HL-60/S4 treated with retinoic acid at 250 ng/mL for 4 days and 3 days (cell line): Measurements from ENCODE around the gene TNNT1.

ENCODE experiments used
- in situ Hi-C: fragments of 300-500 bp; cut with MboI; formaldehyde crosslinking; loops from 2 replicates; pipeline ENCODE4 v1.7.0; 2022; ENCODE audit warnings: low sequenced_read_pairs

The TNNT1 gene

GRCh38 chr19:55171440-55171839 lies 22.4 kb upstream of the TNNT1 start:
- in situ Hi-C loops, result no loop called here

- in situ Hi-C loops, result no loop called here
Measured at GRCh38 chr19:55169136-55169535, 20.1 kb upstream of the TNNT1 start.

GRCh38 chr19:55166530-55167268 lies 17.7 kb upstream of the TNNT1 start, which contains the start of gene DNAAF3:
TSS of gene DNAAF3 (minus strand) at chr19:55166613. CDS start at chr19:55166413, 200 bp downstream.
- in situ Hi-C loops, result no loop called here

GRCh38 chr19:55165952-55166529 lies 17.0 kb upstream of the TNNT1 start:
- in situ Hi-C loops, result no loop called here

GRCh38 chr19:55161571-55162322 lies 12.7 kb upstream of the TNNT1 start:
- in situ Hi-C loops, result no loop called here

- in situ Hi-C loops, result no loop called here
Measured at GRCh38 chr19:55160986-55161365, 12.0 kb upstream of the TNNT1 start.

- in situ Hi-C loops, result no loop called here
Measured at GRCh38 chr19:55160128-55160985, 11.4 kb upstream of the TNNT1 start.

GRCh38 chr19:55158848-55159749 lies 10.1 kb upstream of the TNNT1 start:
- in situ Hi-C loops, result loop anchor here (10.0 kb wide), 1 partner anchor 466 kb away; the partner anchor contains the start of gene ZNF784

GRCh38 chr19:55158423-55158822 lies 9.4 kb upstream of the TNNT1 start:
- in situ Hi-C loops, result loop anchor here (10.0 kb wide), 1 partner anchor 466 kb away; the partner anchor contains the start of gene ZNF784

GRCh38 chr19:55157064-55157908 lies 8.3 kb upstream of the TNNT1 start, which contains the start of gene TNNI3:
TSS of gene TNNI3 (minus strand) at chr19:55157732. CDS start at chr19:55157589, 143 bp downstream.
- in situ Hi-C loops, result loop anchor here (10.0 kb wide), 1 partner anchor 468 kb away; the partner anchor contains the start of gene ZNF784

GRCh38 chr19:55156202-55157063 lies 7.4 kb upstream of the TNNT1 start:
- in situ Hi-C loops, result loop anchor here (10.0 kb wide), 1 partner anchor 468 kb away; the partner anchor contains the start of gene ZNF784

- in situ Hi-C loops, result loop anchor here (10.0 kb wide), 1 partner anchor 469 kb away; the partner anchor contains the start of gene ZNF784
Measured at GRCh38 chr19:55155784-55156183, 6.8 kb upstream of the TNNT1 start.

- in situ Hi-C loops, result loop anchor here (10.0 kb wide), 1 partner anchor 471 kb away; the partner anchor contains the start of gene ZNF784
Measured at GRCh38 chr19:55153652-55154264, 4.8 kb upstream of the TNNT1 start.

GRCh38 chr19:55152017-55152416 lies 3.0 kb upstream of the TNNT1 start:
- in situ Hi-C loops, result loop anchor here (10.0 kb wide), 1 partner anchor 473 kb away; the partner anchor contains the start of gene ZNF784

GRCh38 chr19:55147545-55148251 lies 1.3 kb downstream of the TNNT1 start:
- in situ Hi-C loops, result no loop called here

- in situ Hi-C loops, result no loop called here
Measured at GRCh38 chr19:55146705-55147273, 2.2 kb downstream of the TNNT1 start.
